ENCODE results near the gene GOLGA6C. TPM values are rescaled to one million over a fixed set of nuclear protein-coding genes. Genes with fewer than 3 reads are reported as not detected.
"Not testable (repeated sequence)": the region's sequence is repeated elsewhere in the genome, so short reads cannot be mapped to it uniquely, and the experiment has no call there.

GOLGA6C gene
- total and polyA plus RNA-seq, 7 experiments from 2014 or later: not detected

GRCh38 chr15:75282572-75282971 is 24.4 kb downstream of the GOLGA6C start, which contains the start of gene GOLGA6D:
Gene GOLGA6D, plus strand, starts transcription at chr15:75282835. Its CDS starts 41 bp downstream, at chr15:75282876.
- intact Hi-C loops (cut with micrococcal nuclease); H3K9me3 ChIP-seq (ENCODE audit: control insufficient read depth in 2 of 3, low read length in 3 of 3); H3K4me1 Mint-ChIP-seq; H3K36me3 Mint-ChIP-seq; DNase-seq; H3K27me3 Mint-ChIP-seq; H3K27ac Mint-ChIP-seq; H3K27me3 ChIP-seq (ENCODE audit: control insufficient read depth in 2 of 2, insufficient read depth in 2 of 2, low read length in 2 of 2); H3K4me3 Mint-ChIP-seq; H3K27ac ChIP-seq (ENCODE audit: low read depth, low read length); H3K4me1 ChIP-seq (ENCODE audit: control insufficient read depth in 2 of 2, insufficient read depth in 2 of 2, low read length in 2 of 2); CTCF ChIA-PET; ATAC-seq; H3K4me3 ChIP-seq (ENCODE audit: low read length); POLR2A ChIA-PET; H3K9me3 Mint-ChIP-seq; H3K36me3 ChIP-seq (ENCODE audit: control insufficient read depth in 2 of 3, insufficient read depth in 3 of 3, low read length in 3 of 3): not testable (repeated sequence)

DNA sequence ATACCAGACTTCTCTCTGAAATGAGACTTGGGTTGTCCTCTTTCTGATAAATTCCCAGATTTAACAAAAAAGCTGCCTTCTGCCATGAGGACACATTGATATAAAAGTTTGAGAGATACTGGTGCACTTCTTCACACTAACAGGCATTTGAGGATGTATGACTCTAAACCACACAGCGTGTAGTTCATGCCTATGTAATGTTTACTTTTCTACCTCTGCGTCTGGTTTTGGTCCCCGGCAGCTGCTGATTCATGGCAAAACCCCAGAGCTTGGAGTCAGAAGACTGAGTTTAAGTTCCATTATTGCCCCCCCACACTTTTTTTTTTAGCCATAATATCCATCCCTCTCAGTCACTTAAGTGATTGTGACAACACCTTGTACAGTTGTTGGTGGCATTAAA is 26.0 kb downstream of the GOLGA6C start:
- H3K36me3 ChIP-seq (ENCODE audit: control insufficient read depth in 2 of 3, insufficient read depth in 3 of 3, low read length in 3 of 3); H3K4me3 Mint-ChIP-seq; H3K27me3 Mint-ChIP-seq; CTCF ChIA-PET; H3K36me3 Mint-ChIP-seq; H3K4me3 ChIP-seq (ENCODE audit: low read length); H3K9me3 Mint-ChIP-seq; H3K9me3 ChIP-seq (ENCODE audit: control insufficient read depth in 2 of 3, low read length in 3 of 3); POLR2A ChIA-PET; H3K27ac ChIP-seq (ENCODE audit: low read depth, low read length); H3K4me1 ChIP-seq (ENCODE audit: control insufficient read depth in 2 of 2, insufficient read depth in 2 of 2, low read length in 2 of 2); H3K4me1 Mint-ChIP-seq; H3K27ac Mint-ChIP-seq; DNase-seq; ATAC-seq; intact Hi-C loops (cut with micrococcal nuclease); H3K27me3 ChIP-seq (ENCODE audit: control insufficient read depth in 2 of 2, insufficient read depth in 2 of 2, low read length in 2 of 2): not testable (repeated sequence)

DNA sequence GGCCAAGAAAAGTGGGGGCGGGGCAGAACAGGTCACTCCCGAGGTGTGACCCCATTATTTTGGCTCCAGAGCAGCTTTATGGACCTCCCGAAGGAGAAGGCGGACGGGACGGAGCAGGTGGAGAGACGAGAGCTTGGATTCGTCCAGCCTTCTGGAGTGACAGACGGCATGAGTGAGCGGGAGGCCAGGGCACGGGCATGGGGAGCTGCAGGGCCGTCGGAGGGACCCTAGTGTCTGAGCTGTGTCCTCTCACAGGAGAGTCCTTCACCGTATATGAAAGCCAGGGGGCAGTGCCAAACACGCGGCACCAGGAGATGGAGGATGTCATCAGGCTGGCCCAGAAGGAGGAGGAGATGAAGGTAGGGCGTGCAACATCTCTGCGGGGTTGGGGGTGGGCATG is 35.5 kb downstream of the GOLGA6C start:
- ATAC-seq; H3K4me1 Mint-ChIP-seq; H3K27ac ChIP-seq (ENCODE audit: low read depth, low read length); H3K27me3 Mint-ChIP-seq; H3K4me3 Mint-ChIP-seq; H3K27me3 ChIP-seq (ENCODE audit: control insufficient read depth in 2 of 2, insufficient read depth in 2 of 2, low read length in 2 of 2); H3K27ac Mint-ChIP-seq; intact Hi-C loops (cut with micrococcal nuclease); H3K36me3 ChIP-seq (ENCODE audit: control insufficient read depth in 2 of 3, insufficient read depth in 3 of 3, low read length in 3 of 3); DNase-seq; H3K9me3 ChIP-seq (ENCODE audit: control insufficient read depth in 2 of 3, low read length in 3 of 3); CTCF ChIA-PET; H3K9me3 Mint-ChIP-seq; H3K4me3 ChIP-seq (ENCODE audit: low read length); POLR2A ChIA-PET; H3K4me1 ChIP-seq (ENCODE audit: control insufficient read depth in 2 of 2, insufficient read depth in 2 of 2, low read length in 2 of 2); H3K36me3 Mint-ChIP-seq: not testable (repeated sequence)

- peak in 1 of 9 donors; percentile 16 for DNase-seq
These were observed 40.6 kb downstream of the GOLGA6C start for GRCh38 chr15:75298541-75299310.

DNA sequence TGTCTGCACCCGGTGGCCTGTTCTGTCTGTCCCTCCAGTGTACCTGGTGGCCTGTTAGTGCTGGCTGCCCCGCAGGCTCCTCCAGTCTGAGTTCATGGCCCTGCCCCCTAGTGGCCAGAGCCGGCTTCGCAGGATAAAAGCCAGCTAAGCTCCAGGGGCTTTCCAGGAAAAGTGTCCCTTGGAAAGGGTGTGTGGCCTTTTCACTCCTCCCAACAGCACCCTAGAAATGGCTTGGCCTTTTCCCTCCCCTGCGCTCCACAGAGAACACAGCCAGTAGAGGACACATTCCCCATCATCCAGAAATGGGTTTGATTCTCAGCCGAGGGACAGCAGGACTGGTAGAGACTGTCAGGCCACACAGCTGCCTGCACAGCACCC is 41.2 kb downstream of the GOLGA6C start:
- H3K9me3 Mint-ChIP-seq; H3K27me3 ChIP-seq (ENCODE audit: control insufficient read depth in 2 of 2, insufficient read depth in 2 of 2, low read length in 2 of 2); H3K4me1 Mint-ChIP-seq; H3K4me3 ChIP-seq (ENCODE audit: low read length); H3K9me3 ChIP-seq (ENCODE audit: control insufficient read depth in 2 of 3, low read length in 3 of 3); H3K36me3 Mint-ChIP-seq; H3K4me1 ChIP-seq (ENCODE audit: control insufficient read depth in 2 of 2, insufficient read depth in 2 of 2, low read length in 2 of 2); H3K27ac ChIP-seq (ENCODE audit: low read depth, low read length); H3K36me3 ChIP-seq (ENCODE audit: control insufficient read depth in 2 of 3, insufficient read depth in 3 of 3, low read length in 3 of 3); H3K27ac Mint-ChIP-seq; intact Hi-C loops (cut with micrococcal nuclease); H3K4me3 Mint-ChIP-seq; POLR2A ChIA-PET; CTCF ChIA-PET: not testable (repeated sequence)
- ATAC-seq (peak; percentile 96), DNase-seq (peak; percentile 24 to 64 (median 58))
- peaks cover 2 to 11% (median 9%) of the 10 kb centered on the region in 5 donors for H3K27me3 Mint-ChIP-seq

More at GRCh38 chr15:75298541-75299310, 40.6 kb downstream of the GOLGA6C start:
- intact Hi-C loops (cut with micrococcal nuclease); H3K27me3 Mint-ChIP-seq; H3K9me3 Mint-ChIP-seq; H3K27ac Mint-ChIP-seq; H3K36me3 ChIP-seq (ENCODE audit: control insufficient read depth in 2 of 3, insufficient read depth in 3 of 3, low read length in 3 of 3); H3K9me3 ChIP-seq (ENCODE audit: control insufficient read depth in 2 of 3, low read length in 3 of 3); H3K27me3 ChIP-seq (ENCODE audit: control insufficient read depth in 2 of 2, insufficient read depth in 2 of 2, low read length in 2 of 2); POLR2A ChIA-PET; H3K4me3 Mint-ChIP-seq; H3K36me3 Mint-ChIP-seq; H3K4me1 ChIP-seq (ENCODE audit: control insufficient read depth in 2 of 2, insufficient read depth in 2 of 2, low read length in 2 of 2); H3K27ac ChIP-seq (ENCODE audit: low read depth, low read length); H3K4me3 ChIP-seq (ENCODE audit: low read length); H3K4me1 Mint-ChIP-seq: not testable (repeated sequence)
- ATAC-seq: peak; percentile 95
- CTCF ChIA-PET: interaction anchor here (0.6 to 0.7 kb wide), 2 partner anchors 261 to 270 kb away, joined by 3 to 4 read pairs; no protein-coding TSS in a partner anchor

DNA sequence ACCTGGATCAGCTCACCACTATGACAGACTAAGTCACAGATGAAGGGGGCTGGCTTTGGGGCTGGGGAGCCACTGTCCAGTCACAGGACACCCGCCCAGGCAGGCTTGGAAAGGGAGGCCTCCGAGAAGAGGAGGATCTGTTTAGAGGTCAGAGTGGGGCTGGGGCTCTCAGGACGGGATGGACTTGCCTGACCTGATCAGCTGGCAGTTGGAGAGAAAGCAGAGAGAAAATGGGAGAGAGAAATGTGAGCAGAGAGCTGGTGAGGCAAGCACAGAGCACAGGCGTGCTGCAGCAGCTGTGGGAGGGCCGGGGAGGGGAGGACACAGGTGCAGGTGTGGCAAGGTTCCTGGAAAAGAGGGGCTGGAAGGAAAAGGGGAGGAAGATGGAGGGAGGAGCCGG is 41.9 kb downstream of the GOLGA6C start:
- H3K36me3 ChIP-seq (ENCODE audit: control insufficient read depth in 2 of 3, insufficient read depth in 3 of 3, low read length in 3 of 3); H3K4me3 ChIP-seq (ENCODE audit: low read length); H3K9me3 ChIP-seq (ENCODE audit: control insufficient read depth in 2 of 3, low read length in 3 of 3); H3K4me1 ChIP-seq (ENCODE audit: control insufficient read depth in 2 of 2, insufficient read depth in 2 of 2, low read length in 2 of 2); H3K4me3 Mint-ChIP-seq; H3K36me3 Mint-ChIP-seq; DNase-seq; H3K27me3 ChIP-seq (ENCODE audit: control insufficient read depth in 2 of 2, insufficient read depth in 2 of 2, low read length in 2 of 2); H3K27ac Mint-ChIP-seq; H3K27ac ChIP-seq (ENCODE audit: low read depth, low read length); ATAC-seq; H3K4me1 Mint-ChIP-seq; H3K9me3 Mint-ChIP-seq: not testable (repeated sequence)
- ChIA-PET POLR2A (interaction anchor here (0.6 kb wide), 1 partner anchor 346 kb away, joined by 3 read pairs; no protein-coding TSS in a partner anchor), CTCF (interaction anchor here (0.7 kb wide), 1 partner anchor 460 kb away, joined by 3 read pairs; no protein-coding TSS in a partner anchor)
- peaks cover 9 to 17% (median 16%) of the 10 kb centered on the region in 5 donors for H3K27me3 Mint-ChIP-seq
- intact Hi-C loops (cut with micrococcal nuclease): loop anchor here in 1 of 2 donors (10.0 kb wide), 1 partner anchor 275 kb away; the partner anchor contains the start of gene PPCDC

GRCh38 chr15:75302318-75302717 is 44.2 kb downstream of the GOLGA6C start:
- H3K27me3 Mint-ChIP-seq: peaks cover 23 to 35% (median 25%) of the 10 kb centered on the region in 5 donors
- POLR2A ChIA-PET: no interaction called here

More at GRCh38 chr15:75302318-75302717, 44.2 kb downstream of the GOLGA6C start:
- H3K36me3 Mint-ChIP-seq: no peaks in the 10 kb centered on the region
- no peak for ATAC-seq
- H3K9me3 ChIP-seq (ENCODE audit: control insufficient read depth in 2 of 3, low read length in 3 of 3): no peaks in the 10 kb centered on the region
- CTCF ChIA-PET: no interaction called here
- no peaks in the 10 kb centered on the region for H3K4me1 ChIP-seq (ENCODE audit: control insufficient read depth in 2 of 2, insufficient read depth in 2 of 2, low read length in 2 of 2)
- H3K27me3 ChIP-seq (ENCODE audit: control insufficient read depth in 2 of 2, insufficient read depth in 2 of 2, low read length in 2 of 2): no peaks in the 10 kb centered on the region
- intact Hi-C loops (cut with micrococcal nuclease): loop anchor here in 1 of 2 donors (10.0 kb wide), 1 partner anchor 278 kb away; the partner anchor contains the start of gene PPCDC
- no peak for DNase-seq
- H3K27ac ChIP-seq (ENCODE audit: low read depth, low read length): no peak overlapping the region
- H3K4me3 Mint-ChIP-seq: no peak overlapping the region
- peaks cover 0 to 3% (median 0%) of the 10 kb centered on the region in 7 donors for H3K4me1 Mint-ChIP-seq
- H3K36me3 ChIP-seq (ENCODE audit: control insufficient read depth in 2 of 3, insufficient read depth in 3 of 3, low read length in 3 of 3): no peaks in the 10 kb centered on the region
- H3K27ac Mint-ChIP-seq: no peak overlapping the region
- H3K4me3 ChIP-seq (ENCODE audit: low read length): no peak overlapping the region
- no peaks in the 10 kb centered on the region for H3K9me3 Mint-ChIP-seq

Measured in naive thymus-derived CD4-positive, alpha-beta T cell (primary cell).